ENCODE measurements around the gene TNP1.

GRCh38 chr2:216897561-216898203 is 37.8 kb upstream of the TNP1 start:
- TF ChIP-seq CTCF (IDR thresholded peaks at IDR 0.05) (no peak), EP300 (IDR thresholded peaks at IDR 0.05) (no peak)

Measured in suprapubic skin (tissue), 3 donors.